ENCODE results near the gene SLC16A9.
"Not testable (repeated sequence)": the region's sequence is repeated elsewhere in the genome, so short reads cannot be mapped to it uniquely, and the experiment has no call there.

Gene SLC16A9

DNA sequence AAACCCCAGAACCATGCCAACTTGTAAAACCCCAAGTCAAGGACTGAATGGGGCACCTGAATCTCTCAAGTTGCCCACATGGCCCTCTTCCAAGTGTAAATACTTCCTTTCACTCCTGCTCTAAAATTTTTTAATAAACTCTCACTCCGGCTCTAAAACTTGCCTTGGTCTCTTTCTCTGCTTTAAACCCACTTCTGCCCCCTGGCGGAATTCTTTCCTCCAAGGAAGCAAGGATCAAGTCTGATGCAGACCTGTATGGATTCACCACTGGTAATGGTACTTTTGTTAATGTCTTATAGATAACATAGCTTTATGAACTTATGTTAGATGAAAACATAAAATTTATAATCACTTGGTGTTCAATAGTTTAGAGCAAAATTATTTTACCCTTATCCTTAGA is 33.8 kb downstream of the SLC16A9 start:
- no peak for DNase-seq (ENCODE audit: low read depth)

DNA sequence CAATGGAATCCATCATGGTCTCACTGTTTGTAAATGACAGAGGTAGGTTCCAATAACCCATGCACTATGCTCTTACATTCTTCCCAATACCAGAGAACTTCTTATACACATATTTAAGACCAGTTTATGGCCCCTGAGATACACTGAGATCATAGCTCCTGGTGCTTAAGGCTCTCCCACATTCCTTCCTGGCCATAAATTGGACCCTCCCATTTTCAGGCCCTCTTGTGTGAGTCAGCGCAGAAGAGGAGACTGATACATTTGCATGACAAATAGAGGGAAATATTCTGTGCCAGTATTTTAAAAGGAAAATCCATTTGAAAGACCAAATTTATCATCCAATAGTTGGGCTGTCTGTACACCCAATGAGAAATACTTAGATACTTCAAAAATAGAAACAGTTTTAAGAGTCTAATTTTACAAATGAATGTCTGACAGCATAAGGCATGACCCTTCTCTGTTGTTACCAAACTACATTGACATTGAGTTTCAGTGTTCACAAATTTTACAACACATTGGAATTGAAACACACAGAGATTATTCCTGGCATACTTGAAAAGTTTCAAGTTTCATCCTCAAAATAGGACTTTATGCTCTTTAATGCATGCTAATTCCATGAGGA is 35.3 kb downstream of the SLC16A9 start:
- DNase-seq (ENCODE audit: low read depth): no peak

DNA sequence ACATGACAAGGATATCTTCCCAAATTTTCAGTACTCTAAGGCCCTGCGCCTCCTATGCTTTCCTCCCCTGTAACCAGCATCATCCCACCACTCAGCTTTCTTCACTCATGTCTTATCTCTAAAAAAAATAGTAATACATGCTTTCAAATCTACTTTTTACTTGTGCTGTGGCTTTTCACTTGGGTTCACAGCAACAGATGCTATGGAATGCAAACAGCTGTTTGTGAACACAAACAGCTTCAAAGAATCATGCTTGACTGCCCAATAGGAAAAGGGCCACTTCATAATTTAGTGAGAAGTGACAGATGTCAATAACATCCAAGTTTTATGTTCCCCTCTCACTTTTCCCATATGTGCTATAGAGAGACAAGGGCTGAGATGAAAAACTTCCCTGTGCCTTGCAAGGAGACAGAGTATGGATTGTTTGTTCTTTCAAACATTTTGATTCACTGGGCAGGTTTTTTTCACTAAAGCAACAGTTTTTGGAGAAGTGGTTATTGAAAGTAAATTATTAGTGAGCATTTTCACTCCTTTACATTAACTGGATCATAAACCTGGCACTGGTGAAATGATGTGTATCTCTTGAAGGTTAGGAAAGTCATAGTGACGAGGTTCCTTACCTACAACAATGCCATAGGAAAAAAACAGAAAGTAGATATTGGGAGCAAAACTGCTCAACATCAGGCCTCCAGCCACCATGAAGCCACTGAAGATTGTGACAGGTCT is 37.3 kb downstream of the SLC16A9 start:
- DNase-seq (ENCODE audit: low read depth): no peak

DNA sequence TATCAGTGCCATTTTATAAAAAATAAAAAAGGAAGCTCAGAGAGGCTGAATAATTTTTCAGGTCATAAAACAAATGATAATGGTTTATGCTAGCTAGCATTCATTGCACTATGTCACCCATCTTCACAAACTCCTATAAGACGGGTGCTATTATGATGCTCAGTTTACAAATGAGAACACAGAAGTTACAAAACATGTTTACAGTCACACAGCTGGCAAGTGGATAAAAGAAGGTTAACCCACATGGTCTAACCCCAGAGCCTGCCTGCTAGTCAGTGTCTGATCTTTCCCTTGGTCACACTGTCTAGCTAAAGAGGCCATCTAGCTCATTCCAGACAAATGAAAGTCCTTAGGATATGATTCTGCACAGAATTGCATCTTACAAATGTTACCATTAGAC is 39.4 kb downstream of the SLC16A9 start:
- DNase-seq (ENCODE audit: low read depth): no peak

DNA sequence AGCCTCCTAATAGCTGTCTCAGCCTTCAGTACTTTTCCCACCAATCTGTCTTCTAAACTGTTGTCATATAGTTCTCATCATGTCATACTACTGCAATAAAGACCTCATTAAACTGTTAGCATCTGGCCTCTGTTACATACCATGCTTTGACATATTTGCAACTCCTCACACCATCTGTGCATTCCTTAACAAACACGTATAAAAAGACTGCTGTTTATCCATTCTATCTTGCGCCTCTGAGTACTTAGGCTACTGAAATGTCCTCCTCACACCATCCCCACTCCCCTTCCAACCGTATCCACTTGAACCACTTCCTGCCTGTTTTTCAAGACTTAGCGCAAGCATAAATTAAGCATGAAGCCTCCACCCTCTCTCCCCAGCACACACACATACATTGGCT is 41.6 kb downstream of the SLC16A9 start:
- no peak for DNase-seq (ENCODE audit: low read depth)

DNA sequence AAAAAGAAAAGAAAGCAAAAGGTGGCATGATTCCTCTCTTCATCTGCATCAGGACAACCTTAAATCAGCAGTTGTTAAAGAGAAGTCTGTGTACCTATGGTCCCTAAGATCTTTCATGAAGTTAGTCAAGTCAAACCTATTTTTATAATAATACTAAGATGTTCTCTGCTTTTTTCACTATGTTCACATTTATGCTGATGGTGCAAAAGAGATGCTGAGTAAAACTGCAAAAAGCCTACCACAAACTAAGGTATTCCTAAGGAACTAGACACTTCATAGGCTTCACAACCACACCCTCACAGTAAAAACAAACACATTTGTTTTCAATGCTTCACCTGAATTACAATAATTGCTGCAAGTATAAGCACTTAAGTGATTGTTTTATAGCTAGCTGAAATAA is 43.3 kb downstream of the SLC16A9 start:
- no peak for DNase-seq (ENCODE audit: low read depth)

DNA sequence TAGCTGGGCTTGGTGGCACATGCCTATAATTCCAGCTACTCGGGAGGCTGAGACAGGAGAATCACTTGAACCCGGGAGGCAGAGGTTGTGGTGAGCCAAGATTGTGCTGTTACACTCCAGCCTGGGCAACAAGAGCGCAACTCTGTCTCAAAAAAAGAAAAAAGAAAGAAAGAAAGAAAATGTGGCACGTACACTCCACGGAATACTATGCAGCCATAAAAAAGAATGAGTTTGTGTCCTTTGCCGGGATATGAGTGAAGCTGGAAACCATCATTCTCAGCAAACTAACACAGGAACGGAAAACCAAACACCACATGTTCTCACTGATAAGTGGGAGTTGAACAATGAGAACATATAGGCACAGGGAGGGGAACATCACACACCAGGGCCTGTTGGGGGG is 46.4 kb downstream of the SLC16A9 start:
- DNase-seq (ENCODE audit: low read depth): not testable (repeated sequence)

DNA sequence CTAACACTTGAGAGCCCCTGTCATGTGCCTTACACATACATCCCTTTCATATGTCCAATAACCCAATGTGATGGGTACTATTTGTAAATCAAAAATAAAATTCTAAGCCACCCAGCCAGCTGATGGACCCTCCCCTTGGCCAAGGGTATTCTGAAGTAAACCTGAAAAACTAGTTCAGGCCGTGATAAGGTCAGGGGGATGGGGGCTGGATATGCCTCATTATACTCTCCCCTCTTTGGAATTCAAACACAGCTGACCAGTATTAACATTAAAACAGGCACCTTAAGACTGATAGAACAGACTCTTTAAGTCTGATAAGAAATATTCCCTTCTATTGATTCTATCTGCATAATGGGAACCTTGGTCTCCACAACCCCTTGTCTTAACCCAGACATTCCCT is 51.9 kb downstream of the SLC16A9 start:
- DNase-seq (ENCODE audit: low read depth): no peak

DNA sequence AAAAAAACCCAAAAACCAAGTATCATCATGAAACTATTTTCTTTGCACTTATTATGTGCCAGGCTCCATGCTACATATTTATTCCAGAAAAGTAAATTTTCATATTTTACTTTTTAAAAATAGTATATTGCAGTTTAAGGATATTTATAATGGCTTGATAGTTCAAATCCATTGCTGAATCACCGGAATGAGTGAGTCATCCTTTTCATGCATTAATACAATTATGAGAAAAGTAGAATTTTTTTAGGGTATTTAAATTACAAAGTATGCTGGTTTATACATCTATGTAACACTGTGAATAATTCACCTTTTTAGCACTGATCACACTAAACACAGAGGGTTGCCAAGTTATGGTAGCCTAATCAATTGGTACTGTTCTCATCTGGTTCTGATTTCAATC is 54.3 kb downstream of the SLC16A9 start:
- no peak for DNase-seq (ENCODE audit: low read depth)

DNA sequence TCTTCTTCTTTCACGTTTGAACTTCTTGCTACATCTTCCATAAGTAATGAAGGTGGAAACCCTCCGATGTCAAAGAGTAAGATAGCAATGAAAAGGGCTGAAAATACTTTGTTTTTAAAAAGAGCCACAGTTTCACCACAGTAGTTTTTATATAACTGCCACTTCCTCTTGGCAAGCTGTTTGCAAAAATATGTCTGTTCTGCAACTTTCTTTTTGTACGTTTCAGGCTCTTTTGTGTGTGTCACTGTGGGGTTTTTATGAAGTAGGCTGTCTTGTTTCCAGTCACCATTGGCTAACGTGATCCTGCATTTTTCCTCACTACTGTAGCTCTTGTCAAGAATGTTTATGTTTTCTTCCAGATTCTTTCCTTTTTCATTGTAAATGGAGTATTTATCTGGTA is 55.6 kb downstream of the SLC16A9 start:
- no peak for DNase-seq (ENCODE audit: low read depth)

DNA sequence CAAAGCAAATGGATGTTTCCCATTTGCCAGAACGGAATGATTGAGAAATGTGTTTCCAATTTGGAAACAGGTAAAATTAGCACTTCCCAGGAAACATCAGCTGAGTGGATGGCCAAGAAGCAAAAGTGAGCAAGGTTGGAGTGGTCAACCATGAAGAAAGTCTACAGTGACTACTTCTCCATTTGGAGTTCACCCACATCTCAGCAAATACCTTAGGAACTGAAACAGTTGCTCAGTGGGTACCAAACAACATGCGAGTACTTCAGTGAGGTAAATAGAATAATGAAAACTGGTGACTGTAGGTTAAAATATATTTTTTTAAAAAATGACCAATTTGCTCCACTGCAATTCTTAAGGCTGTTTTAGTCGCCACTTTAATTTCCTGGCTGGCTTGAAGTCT is 57.7 kb downstream of the SLC16A9 start:
- DNase-seq (ENCODE audit: low read depth): no peak

DNA sequence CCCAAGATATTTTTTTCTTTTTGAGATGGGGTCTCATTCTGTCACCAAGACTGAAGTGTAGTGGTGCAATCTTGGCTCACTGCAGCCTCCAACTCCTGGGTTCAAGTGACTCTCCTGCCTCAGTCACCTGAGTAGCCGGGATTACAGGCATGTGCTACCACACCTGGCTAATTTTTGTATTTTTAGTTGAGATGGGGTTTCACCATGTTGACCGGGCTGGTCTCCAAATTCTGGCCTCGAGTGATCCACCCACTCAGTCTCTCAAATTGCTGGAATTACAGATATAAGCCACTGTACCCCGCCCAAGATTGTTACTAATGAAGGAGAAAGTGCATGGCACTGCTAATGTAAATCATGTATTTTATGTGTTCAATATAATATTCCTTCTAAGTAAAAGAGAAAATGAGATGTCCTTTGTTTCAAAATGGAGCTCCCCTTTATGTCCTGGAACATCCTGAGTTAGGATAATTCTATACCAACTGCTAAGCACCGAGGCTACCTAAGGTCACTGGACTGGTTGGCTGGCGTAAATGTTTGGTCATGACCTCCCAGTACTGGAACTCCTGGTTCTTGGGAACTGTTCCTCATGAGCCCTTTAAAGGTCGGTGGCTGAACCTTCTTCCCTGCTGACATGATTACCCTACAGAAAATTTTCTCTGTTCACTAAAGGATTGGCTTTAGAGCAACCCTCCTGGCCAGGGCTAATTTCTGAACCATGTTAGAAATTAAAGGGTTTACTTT is 59.9 kb downstream of the SLC16A9 start:
- DNase-seq (ENCODE audit: low read depth): no peak

DNA sequence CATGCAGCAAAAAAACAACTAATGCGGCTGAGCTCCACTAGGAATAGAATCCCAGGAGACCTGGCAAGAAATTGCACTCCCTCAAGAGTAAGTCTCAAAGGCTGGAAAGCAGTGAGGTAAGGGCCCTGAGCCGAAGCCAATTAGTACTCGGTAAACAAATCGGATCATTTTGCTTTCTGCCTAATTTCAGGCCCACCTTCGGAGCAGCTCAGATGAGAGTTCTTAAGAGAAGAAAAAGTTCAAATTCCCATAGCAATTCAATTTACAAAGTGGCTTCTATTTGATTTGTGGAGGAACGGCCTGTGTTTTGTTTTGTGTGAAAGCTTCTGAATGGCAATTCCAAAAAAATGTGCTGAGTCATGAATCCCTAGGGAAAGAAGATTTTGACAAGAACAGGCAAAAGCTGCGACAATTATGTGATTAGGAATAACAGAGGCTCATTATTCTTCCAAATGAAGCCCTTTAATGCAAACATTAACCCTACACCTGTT is 60.9 kb downstream of the SLC16A9 start:
- no peak for DNase-seq (ENCODE audit: low read depth)

DNA sequence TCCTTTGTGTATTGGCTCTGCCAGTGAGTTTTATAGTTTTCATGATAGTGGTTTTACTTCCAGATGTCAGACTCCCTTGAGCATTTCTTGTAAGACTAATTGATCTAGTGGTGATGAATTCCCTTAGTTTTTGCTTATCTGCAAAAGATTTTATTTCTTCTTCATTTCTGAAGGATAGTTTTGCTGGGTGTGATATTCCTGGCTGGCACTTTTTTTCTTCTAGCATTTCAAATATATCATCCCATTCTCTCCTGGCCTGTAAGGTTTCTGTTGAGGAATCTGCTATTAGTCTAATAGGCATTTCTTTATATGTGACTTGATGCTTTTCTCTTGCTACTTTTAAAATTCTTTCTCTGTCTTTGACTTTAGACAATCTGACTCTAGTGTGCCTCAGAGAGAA is 64.8 kb downstream of the SLC16A9 start:
- no peak for DNase-seq (ENCODE audit: low read depth)

DNA sequence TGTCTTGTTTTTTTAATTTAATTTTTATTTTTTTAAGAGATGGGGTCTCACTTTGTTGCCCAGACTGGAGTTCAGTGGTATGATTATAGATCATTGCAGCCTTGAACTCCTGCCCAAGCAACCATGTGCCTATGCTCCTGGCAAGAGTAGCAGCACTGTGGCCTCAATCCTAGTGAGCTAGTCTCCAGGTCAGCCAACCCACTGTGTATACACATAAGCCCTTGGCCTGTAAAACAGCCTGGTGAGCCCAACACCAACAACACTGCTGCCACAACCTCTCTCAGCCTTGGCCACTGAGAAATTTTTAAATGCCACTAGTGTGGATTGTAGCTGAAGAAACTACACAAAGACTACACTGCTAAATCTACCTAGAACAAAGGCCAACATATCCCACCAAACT is 68.0 kb downstream of the SLC16A9 start:
- not testable (repeated sequence) for DNase-seq (ENCODE audit: low read depth)

DNA sequence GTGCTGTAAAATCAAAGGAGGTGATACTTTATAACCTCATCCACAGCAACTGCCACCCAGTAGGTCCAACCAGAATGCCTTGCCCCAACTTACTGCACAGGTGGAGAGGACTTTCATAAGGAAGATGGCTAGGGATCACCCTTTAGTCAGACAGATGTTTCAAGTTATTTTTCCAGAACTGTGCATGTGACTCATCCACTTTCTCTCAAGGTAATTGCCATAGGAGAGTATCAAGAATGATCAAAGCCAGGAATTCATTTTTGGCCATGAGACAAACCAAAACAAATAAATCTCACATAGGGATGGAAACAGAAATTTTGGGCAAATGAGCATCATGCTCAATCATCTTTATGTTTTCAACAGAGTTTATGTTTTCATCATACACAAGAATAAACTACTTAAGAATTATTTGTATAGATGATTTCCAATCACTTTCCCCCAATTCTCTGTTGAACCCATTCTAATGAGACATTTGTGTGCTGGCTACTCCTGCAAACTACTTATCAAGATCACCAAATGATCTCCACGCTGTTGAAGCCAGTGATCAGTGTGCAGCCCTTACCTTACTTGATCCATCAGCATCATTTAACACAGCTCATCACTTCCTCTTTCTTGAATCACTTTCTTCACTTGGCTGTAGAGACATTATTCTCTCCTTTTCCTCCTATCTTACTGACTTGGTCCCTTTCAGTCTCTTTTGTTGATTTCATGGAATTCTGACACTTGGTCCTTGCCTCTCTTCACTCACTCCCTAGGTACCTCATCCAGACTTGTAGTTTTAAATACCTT is 74.0 kb downstream of the SLC16A9 start:
- no peak for DNase-seq (ENCODE audit: low read depth)

DNA sequence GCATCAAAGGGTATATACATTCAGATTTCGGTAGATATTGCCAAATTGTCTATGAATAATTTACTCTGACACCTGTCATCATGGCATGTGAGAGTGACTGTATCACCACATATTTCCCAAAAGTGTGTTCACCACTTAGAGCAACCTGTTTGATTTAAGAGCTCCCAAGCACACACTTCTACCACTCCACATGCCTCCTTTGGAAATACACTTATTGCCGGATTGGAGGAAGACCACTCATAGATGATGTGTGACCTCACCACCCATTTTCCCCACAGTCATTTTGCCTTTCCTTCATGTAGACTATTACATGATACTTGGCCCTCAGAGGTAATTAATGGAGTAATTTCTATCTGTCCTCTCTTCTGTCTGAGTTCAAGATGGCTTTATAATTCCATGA is 75.5 kb downstream of the SLC16A9 start:
- no peak for DNase-seq (ENCODE audit: low read depth)

DNA sequence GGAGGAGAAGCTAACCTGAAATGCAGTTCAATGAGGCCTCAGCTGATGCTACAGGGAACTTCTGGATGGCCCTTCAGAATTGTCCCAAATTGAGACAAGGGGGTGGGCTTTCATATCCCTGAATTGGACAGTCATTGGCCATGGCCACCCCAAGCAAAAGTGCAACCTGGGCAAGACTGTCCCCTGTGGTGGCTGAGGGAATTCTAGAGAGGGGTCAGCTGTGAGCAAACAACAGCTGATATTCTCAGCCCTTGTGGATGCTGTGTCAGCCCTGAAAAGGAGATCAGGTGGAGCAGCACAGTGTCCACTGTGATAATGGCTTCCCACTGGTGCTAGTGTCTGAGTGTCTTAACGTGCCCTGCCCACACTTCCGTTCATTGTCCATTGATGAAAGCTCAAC is 76.6 kb downstream of the SLC16A9 start:
- DNase-seq (ENCODE audit: low read depth): no peak

DNA sequence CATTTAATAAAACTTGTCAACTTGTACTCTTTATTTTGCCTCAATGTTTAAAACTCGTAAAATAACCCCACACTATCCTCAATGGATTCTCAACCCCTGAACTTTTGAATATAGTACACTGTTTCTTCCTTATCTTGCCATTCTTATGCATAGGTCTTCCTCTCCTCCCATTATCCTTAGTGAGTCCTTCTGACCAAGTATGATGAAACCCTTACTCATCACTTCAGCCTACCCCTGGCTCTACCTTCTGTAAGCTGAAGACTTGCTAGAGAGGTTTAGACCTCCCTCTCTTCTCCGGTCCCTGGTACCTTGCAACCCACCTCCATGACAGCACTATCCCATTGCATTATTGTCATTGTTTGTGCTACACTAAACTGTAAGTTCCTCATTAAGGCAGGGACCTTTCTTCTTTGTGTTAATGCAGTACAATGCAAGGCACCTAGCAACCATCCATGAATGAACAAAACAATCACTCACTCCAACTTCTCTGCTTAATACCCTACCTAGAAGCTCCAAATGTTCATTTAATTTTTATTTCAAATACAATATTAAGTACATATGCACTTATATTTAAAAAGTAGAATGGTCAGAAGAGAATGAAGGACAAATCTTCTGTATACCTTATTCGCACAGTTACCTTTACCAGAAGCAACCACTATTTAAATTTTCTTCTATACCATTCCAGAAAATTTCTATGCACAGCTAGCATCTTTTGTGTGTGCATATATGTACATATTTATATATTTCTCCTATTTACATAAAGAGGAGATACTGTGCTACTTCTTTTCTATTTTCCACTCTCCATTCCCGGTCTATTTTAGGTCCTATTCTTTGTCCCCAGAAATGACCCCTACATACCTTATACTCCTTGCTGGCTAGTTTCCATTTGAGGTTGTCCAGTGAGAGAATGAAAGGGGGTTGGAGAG is 77.5 kb downstream of the SLC16A9 start:
- DNase-seq (ENCODE audit: low read depth): no peak

DNA sequence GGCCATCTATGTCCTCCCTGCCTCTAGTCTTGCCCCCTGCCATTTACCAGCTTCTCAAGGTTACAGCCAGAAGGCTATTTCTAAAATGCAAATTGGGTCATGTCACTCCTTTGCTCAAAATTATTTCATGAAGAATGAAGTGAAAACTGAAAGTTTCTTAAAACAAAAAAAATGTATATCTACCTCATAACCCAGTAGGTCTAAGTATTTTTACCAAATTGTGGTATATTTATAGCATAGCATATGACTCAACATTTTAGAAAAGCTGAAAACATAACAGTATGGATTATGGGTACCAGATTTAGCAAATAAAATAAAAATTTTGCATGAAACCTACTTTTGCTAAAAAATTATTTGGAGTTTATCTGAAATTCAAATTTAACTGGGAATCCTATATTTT is 78.4 kb downstream of the SLC16A9 start:
- no peak for DNase-seq (ENCODE audit: low read depth)

DNA sequence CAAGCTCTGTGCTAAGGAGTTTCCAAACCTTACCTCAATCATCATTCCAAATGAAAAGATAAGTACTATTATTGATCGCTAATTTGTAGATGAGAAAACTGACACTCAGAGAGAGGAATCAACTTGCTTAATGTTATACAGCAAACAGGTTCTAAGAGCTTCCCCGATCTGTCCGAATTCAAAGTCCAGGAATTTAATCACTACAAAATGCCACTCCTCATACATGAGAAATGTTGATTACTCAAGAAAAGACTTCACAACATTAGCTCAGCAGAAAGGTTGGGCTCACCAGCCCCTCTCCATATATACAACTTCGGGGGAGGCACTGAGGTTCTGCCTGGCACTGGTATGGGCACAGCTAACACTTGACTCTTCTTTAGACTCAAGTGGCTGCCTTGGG is 80.7 kb downstream of the SLC16A9 start:
- DNase-seq (ENCODE audit: low read depth): no peak

Data from T-helper 22 cell (primary cell).